Kidney epithelial cell (primary cell): ENCODE results near the gene PTPRD. TPM values are rescaled to one million over a fixed set of nuclear protein-coding genes. Genes with fewer than 3 reads are reported as not detected.

ENCODE experiments used
- DNase-seq: peaks from one replicate; pipeline ENCODE4 v3.0.0-alpha.2; 2010; ENCODE audit warnings: low read depth
- H3K27me3 ChIP-seq: 2 replicates; pipeline ENCODE4 v1.6.0; 2011; ENCODE audit warnings: low read length; ENCODE audit not compliant: control insufficient read depth, insufficient read depth
- H3K36me3 ChIP-seq: 2 replicates; pipeline ENCODE4 v1.5.1; 2011; ENCODE audit warnings: low read length; ENCODE audit not compliant: control insufficient read depth, insufficient read depth
- H3K4me3 ChIP-seq: 2 replicates; pipeline ENCODE4 v1.5.1; 2011; ENCODE audit warnings: low read depth, mild to moderate bottlenecking, control low read depth, low read length
- CTCF ChIP-seq: IDR thresholded peaks from 2 replicates; pipeline ENCODE4 v1.5.1; 2011; ENCODE audit warnings: mild to moderate bottlenecking, moderate library complexity, low read length, control low read depth, inconsistent platforms; ENCODE audit not compliant: insufficient read depth, poor library complexity, severe bottlenecking
- total RNA-seq: library from RNA; depleted of rRNA; stranded (reverse); fragments of >200 nt; gene quantifications from 2 replicates; pipeline ENCODE4 v1.2.3, GENCODE V29; 2015

The PTPRD gene
- total RNA-seq, 1 donor from 2014 or later, result 18.8 TPM

- TF ChIP-seq CTCF, result no peak
- Histone ChIP-seq H3K27me3 (no peaks in the 10 kb centered on the region), H3K4me3 (no peak overlapping the region), H3K36me3 (no peaks in the 10 kb centered on the region)
- DNase-seq, result no peak
Observed at GRCh38 chr9:9612755-9613154, 1000.0 kb downstream of the PTPRD start.

GRCh38 chr9:9612270-9612669, 1000.5 kb downstream of the PTPRD start:
- no peak for TF ChIP-seq CTCF
- DNase-seq, result no peak
- H3K27me3 ChIP-seq, result no peaks in the 10 kb centered on the region

GRCh38 chr9:9605681-9606080, 1007.1 kb downstream of the PTPRD start:
- H3K4me3 ChIP-seq, result no peak overlapping the region
- TF ChIP-seq CTCF, result no peak
- DNase-seq, result no peak
- no peaks in the 10 kb centered on the region for H3K36me3 ChIP-seq
- H3K27me3 ChIP-seq, result no peaks in the 10 kb centered on the region

More at GRCh38 chr9:9612270-9612669, 1000.5 kb downstream of the PTPRD start:
- H3K4me3 ChIP-seq, result no peak overlapping the region
- H3K36me3 ChIP-seq, result no peaks in the 10 kb centered on the region

GRCh38 chr9:9603345-9603744, 1009.5 kb downstream of the PTPRD start:
- Histone ChIP-seq H3K4me3 (no peak overlapping the region), H3K36me3 (no peaks in the 10 kb centered on the region), H3K27me3 (no peaks in the 10 kb centered on the region)
- no peak for DNase-seq
- TF ChIP-seq CTCF, result no peak

- TF ChIP-seq CTCF, result no peak
- DNase-seq, result no peak
Observed at GRCh38 chr9:9598723-9599122, 1014.1 kb downstream of the PTPRD start.

GRCh38 chr9:9592104-9592503, 1020.7 kb downstream of the PTPRD start:
- H3K4me3 ChIP-seq, result no peak overlapping the region
- no peak for TF ChIP-seq CTCF
- DNase-seq, result no peak
- no peaks in the 10 kb centered on the region for H3K27me3 ChIP-seq
- H3K36me3 ChIP-seq, result no peaks in the 10 kb centered on the region

More at GRCh38 chr9:9598723-9599122, 1014.1 kb downstream of the PTPRD start:
- Histone ChIP-seq H3K4me3 (no peak overlapping the region), H3K36me3 (no peaks in the 10 kb centered on the region), H3K27me3 (no peaks in the 10 kb centered on the region)
